NB4 (cell line): ENCODE measurements around the gene EZH2.

Experiments used
- DNase-seq: peaks from one replicate; pipeline ENCODE4 v3.0.0; 2010; ENCODE audit warnings: low read depth
- H3K4me3 ChIP-seq: one replicate; pipeline ENCODE4 v1.5.1; 2011; ENCODE audit warnings: mild to moderate bottlenecking, low read depth, low read length, moderate library complexity
- MAX ChIP-seq: IDR thresholded peaks from 2 replicates; pipeline ENCODE4 v1.6.1; 2011; ENCODE audit warnings: low read depth, low read length
- MYC ChIP-seq: IDR thresholded peaks from 2 replicates; pipeline ENCODE4 v1.6.1; 2011; ENCODE audit warnings: low read depth, low read length
- POLR2A ChIP-seq: IDR thresholded peaks from 2 replicates; pipeline ENCODE4 v1.6.1; 2011; ENCODE audit warnings: mild to moderate bottlenecking; ENCODE audit not compliant: insufficient read length; ENCODE audit errors: extremely low read depth
- TF ChIP-seq, protein P1 (sequence below): IDR thresholded peaks from one replicate; pipeline ENCODE4 v1.5.1; 2012; ENCODE audit warnings: low read depth, low read length

EZH2 gene

DNA sequence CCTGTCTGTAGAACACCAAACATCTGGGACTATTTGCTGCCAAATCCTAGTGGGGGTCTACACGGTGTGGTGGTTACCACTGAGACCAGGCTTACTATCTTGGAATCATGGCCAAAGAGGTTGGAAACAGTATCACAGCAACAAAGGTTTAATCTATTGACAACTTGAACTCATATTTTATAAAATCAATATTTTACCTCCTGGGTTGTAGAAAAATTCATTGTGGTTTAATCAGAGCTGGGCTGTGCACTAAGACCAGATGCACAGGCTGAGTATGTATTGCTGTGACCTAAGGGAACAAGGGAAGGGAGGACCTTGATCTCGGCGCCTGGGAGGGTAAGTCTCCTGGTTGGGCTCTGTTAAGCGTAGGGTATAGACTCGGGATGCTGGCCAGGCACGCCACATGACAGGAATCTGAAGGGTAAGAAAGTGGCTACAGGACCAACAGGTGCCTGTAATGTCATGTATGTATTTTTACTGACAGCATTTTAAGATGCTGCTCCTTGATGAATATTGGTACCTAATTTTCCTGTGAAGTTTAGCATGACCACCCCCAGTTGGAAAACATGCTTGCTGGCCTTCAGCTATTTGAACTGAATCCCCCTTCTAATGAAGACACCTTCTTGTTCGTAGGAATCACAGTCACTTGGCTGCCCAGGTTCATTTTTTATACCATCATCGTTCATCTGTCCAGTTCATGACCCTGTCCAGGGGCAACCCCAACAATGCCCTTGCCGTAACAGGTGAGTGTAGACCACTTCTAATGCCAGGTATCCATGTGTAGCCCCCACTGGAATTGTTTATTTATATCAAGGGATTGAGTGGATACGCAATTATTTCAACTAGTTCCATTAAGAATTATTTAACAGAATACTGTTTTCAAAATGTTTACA, 79.5 kb downstream of the EZH2 start:
- no peak overlapping the region for H3K4me3 ChIP-seq
- no peak for TF ChIP-seq MYC
- DNase-seq: no peak

DNA sequence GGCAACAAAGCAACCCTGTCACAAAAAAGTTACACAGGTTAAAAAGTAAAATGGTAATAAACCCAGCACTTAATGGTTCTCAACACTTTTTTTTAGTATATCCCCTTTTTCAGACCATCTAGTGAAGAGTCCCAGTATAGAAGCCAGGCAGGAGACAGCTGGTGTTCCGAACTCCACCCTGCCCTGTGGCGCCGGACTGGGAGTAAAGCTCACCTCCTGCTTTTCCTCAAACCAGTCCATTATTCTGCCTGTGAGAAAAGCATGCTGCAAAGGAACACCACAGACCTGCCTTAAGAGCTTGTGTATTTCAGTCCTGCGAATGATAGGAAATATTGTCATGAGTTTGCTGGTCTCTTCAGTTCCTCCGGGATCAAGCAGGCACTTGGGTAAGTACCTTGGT, 81.0 kb downstream of the EZH2 start:
- no peak for TF ChIP-seq POLR2A
- TF ChIP-seq MAX: no peak
- TF ChIP-seq, protein P1, sequence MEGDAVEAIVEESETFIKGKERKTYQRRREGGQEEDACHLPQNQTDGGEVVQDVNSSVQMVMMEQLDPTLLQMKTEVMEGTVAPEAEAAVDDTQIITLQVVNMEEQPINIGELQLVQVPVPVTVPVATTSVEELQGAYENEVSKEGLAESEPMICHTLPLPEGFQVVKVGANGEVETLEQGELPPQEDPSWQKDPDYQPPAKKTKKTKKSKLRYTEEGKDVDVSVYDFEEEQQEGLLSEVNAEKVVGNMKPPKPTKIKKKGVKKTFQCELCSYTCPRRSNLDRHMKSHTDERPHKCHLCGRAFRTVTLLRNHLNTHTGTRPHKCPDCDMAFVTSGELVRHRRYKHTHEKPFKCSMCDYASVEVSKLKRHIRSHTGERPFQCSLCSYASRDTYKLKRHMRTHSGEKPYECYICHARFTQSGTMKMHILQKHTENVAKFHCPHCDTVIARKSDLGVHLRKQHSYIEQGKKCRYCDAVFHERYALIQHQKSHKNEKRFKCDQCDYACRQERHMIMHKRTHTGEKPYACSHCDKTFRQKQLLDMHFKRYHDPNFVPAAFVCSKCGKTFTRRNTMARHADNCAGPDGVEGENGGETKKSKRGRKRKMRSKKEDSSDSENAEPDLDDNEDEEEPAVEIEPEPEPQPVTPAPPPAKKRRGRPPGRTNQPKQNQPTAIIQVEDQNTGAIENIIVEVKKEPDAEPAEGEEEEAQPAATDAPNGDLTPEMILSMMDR: no peak
- no peak for TF ChIP-seq MYC
- no peak for DNase-seq
- no peak overlapping the region for H3K4me3 ChIP-seq

- TF ChIP-seq MAX (no peak), POLR2A (no peak), MYC (no peak)
- TF ChIP-seq, protein P1: no peak
- no peak overlapping the region for H3K4me3 ChIP-seq
- no peak for DNase-seq
Measured at GRCh38 chr7:148802101-148802493, 82.0 kb downstream of the EZH2 start.

- TF ChIP-seq, protein P1: no peak
- no peak for TF ChIP-seq MYC
- TF ChIP-seq MAX: no peak
- no peak for TF ChIP-seq POLR2A
- no peak overlapping the region for H3K4me3 ChIP-seq
- no peak for DNase-seq
Measured at GRCh38 chr7:148800677-148801076, 83.4 kb downstream of the EZH2 start.

DNA sequence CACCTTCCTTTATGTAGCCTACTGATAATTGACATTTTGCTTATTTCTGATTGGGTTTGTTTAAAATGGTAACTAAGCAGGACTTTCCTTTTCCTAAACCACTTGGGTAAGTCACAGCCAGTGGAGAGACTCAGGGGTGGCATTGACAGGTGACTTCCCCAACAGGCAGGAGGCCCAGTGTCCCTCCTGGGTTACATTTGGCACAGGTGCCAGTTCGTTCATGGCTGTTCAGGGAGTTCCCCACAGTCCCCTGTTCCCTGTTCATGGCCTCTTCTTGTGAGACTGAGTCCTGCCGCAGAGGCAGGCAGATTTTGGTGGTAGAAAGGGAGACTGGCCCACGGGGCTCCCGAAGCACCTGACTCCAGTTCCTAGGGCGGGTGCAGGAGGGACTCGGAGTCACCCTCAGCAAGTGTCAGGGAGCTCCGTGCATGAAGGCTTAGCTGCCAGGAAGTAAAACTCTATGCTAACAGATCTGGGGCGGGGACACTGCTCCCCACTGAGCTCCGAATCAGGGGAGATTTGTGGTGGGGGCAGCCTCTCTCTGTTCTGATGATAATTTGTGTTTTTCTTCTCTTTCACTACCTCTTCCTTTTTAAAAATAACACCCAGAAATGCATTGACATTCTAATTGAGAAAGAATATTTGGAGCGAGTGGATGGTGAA, 84.1 kb downstream of the EZH2 start:
- TF ChIP-seq MAX: no peak
- TF ChIP-seq MYC: no peak
- TF ChIP-seq POLR2A: no peak
- TF ChIP-seq, protein P1: no peak
- no peak for DNase-seq
- no peak overlapping the region for H3K4me3 ChIP-seq

GRCh38 chr7:148796841-148797240, 87.2 kb downstream of the EZH2 start:
- TF ChIP-seq MYC (no peak), POLR2A (no peak), MAX (no peak)
- TF ChIP-seq, protein P1: no peak
- DNase-seq: no peak

More at GRCh38 chr7:148796841-148797240, 87.2 kb downstream of the EZH2 start:
- H3K4me3 ChIP-seq: no peak overlapping the region
